NCI-H1930 (cell line): ENCODE measurements around the gene MYT1.

Experiments
- DNase-seq, 2 experiments: peaks; one replicate each; lab custom pipeline; 2025; lab: John Stamatoyannopoulos, UW

The MYT1 gene

GRCh38 chr20:64153861-64154589 is 10.2 kb upstream of the MYT1 start:
- no peak for DNase-seq

GRCh38 chr20:64154590-64155257 is 9.5 kb upstream of the MYT1 start:
- DNase-seq: no peak

- DNase-seq: no peak
These were observed 8.8 kb upstream of the MYT1 start for GRCh38 chr20:64155258-64156135.

GRCh38 chr20:64156136-64156885 is 7.9 kb upstream of the MYT1 start:
- DNase-seq: no peak

- DNase-seq: no peak
These were observed 7.1 kb upstream of the MYT1 start for GRCh38 chr20:64156886-64157875.

GRCh38 chr20:64157878-64158277 is 6.4 kb upstream of the MYT1 start:
- no peak for DNase-seq

GRCh38 chr20:64158346-64159285 is 5.6 kb upstream of the MYT1 start:
- DNase-seq: no peak

GRCh38 chr20:64159286-64159680 is 5.0 kb upstream of the MYT1 start:
- no peak for DNase-seq

GRCh38 chr20:64159711-64160110 is 4.5 kb upstream of the MYT1 start:
- DNase-seq: no peak

GRCh38 chr20:64160118-64160517 is 4.1 kb upstream of the MYT1 start:
- DNase-seq: no peak

GRCh38 chr20:64160526-64161355 is 3.5 kb upstream of the MYT1 start:
- DNase-seq: no peak

- no peak for DNase-seq
These were observed 2.7 kb upstream of the MYT1 start for GRCh38 chr20:64161356-64162238.

- DNase-seq: no peak
These were observed 1.9 kb upstream of the MYT1 start for GRCh38 chr20:64162239-64162910.

GRCh38 chr20:64163776-64164122 is 503 bp upstream of the MYT1 start:
- DNase-seq: no peak

- DNase-seq: no peak
These were observed 1.8 kb downstream of the MYT1 start for GRCh38 chr20:64165866-64166600.
